CD4-positive, alpha-beta T cell treated with Interferon alpha-2 for 1 hour (primary cell): ENCODE measurements around the gene VOPP1.
"Not testable (repeated sequence)": the region's sequence is repeated elsewhere in the genome, so short reads cannot be mapped to it uniquely, and the experiment has no call there.

Experiments used
- DNase-seq, 2 donors: peaks; one replicate each; pipeline ENCODE4 v3.0.0-alpha.2; 2020 to 2022

Gene VOPP1

DNA sequence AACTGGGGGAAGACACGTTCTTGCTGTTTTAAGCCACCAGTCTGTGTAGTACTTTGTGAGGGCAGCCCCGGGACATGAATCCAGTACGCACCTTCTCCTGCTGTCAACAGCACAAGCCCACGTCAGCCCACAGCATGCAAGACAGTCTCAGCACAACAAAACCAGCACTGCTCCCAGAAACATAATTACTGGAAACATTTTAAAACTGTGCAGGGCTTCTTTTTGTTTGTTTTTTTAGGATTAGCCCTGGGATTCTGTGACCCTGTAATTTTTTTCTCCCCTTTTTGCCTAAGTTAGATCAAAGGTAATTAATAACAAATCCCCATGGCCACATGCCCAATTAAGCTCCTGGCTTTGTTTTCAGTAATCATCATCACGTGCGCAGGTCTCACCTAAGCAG is 87.5 kb downstream of the VOPP1 start:
- no peak for DNase-seq

DNA sequence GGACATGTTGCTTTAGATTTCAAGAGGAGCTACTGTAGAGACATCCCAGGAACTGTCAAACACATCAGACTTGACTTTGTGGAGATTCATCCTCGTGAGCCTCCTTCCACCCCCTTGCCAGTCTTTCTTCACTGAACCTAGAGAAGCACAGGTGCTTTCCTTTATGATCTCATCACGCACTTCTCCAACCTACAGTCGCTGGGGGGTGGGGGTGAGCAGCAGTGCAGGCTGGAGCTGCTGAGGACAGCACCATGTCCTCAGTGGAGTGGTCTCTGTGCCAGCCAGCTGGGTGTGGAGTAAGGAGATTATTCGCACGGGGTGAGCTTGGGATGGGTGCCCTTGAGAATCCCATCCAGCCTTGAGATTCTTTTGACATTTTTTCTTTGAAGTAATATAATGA is 88.1 kb downstream of the VOPP1 start:
- DNase-seq: no peak

DNA sequence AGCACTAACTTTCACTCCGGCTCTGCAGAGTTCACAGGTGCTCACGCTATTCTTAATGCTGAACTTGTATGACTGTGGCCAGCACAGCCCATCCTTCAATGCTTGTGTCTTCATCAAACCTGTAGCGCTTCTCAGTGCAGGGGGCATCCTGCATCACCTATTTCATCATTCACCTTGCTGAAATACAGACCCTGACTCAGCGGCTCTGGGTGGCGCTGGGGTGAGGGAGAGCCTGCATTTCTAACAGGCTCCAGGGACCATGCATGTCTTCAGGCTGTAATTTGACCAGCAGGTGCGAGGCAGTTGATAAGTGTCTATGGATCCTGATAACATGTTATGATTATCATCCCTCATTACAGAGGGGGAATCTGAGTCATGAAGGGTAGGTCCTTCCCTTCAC is 89.3 kb downstream of the VOPP1 start:
- no peak for DNase-seq

DNA sequence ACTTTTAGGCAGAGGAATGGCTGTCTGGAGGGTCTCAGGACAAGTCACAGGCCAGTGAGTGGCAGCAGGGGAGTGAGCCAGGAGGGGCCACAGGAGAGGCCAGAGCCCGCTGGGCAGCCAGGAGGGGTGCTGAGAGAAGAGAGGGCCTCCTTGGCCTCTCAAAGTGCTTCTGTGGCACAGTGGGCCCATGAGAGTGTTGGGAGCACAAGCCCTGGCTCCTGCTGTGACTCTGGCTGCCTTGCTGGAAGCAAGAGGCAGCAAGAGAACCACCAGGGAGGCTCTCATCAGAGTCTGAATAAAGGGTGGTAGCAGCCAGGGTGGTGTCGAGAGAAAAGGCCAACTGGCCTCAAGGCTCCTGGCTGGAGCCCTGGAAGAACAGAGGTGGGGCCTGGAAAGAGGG is 91.1 kb downstream of the VOPP1 start:
- DNase-seq: no peak

DNA sequence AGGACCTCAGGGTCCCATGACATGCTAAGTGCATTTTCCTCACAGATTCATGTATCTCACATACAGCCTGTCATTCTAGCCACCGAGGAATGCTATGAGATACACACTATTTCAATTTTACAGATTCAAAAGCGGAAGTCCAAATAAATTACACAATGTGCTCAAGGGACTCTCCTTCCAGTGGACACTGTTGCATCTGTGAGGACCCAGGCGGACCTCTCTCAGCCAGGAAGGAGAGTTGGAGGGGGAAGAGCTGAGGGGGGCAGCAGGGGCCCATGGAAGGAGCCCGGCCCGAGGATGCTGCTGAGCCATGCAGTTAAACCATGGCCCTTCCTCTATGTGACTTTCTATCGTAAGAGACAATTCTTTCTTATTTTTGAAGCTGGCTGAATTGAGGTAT is 93.6 kb downstream of the VOPP1 start:
- no peak for DNase-seq

DNA sequence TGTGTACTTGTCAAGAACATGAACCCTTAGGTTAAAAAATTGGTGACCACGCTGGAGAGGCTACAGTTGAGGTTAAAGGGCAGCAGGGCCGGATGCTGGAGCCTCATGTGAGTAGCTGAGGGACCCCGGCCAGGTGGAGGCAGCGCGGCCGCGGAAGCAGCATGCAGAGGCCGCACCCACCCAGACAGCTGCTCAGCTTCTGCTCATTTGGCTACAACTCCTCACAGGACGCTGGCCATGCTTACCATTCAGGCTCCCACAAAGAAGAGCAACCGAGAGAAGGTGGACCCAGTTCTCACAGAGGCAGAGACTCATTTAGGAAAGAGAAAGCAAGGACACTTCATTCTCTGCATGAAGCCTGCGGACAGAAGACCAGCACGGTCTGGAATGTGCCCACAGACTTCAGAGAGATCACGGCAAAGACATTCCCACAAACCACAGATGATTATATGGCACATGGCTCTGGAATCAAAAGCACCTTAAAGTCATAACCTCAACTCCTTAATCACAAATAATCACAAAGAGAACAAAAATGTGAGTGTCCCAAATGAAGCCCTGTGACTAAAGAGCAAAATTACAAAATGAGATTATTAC is 94.4 kb downstream of the VOPP1 start:
- DNase-seq: no peak

DNA sequence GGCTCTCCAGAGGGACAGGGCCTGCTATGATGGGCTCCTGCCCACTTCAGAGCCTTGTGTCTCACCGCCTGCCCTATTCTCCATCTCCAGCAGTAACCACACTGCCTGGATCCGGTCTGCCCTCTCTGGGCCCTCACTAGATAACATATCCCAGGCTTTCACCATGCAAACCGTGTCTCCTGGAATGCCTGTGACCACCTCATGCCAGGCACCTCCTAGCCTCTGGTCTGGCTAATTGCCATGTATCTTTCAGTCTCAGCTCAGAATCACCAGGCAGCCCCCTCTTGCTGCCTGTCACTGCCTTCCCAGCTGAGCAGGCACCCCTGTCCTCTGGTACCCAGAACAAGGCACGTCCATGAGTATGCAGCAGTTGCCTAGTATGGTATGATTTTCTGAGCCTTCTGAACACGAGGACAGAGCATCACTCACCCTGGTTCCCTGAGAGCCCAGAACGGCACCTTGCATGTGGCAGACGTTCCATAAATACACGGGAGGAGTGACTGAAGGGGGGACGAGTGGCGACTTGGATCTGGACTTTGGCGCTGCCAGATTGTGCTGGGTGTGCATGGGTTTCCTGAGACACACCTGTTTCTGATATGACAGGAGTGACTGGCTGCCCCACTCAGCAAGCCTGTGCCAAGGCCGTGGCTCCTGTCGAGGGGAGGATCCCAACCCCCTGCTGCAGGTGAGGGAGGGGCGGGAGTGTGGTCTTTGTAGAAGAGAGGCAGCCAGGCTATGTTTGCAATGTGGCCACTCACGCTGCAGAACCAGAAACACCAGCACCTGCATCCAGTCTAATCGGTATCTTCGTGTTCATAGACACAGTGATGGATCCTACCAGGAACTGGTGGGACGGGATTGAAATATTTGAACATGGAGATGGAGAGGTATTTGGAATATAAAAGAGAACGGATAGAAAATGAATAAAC is 95.2 kb downstream of the VOPP1 start:
- DNase-seq: no peak

DNA sequence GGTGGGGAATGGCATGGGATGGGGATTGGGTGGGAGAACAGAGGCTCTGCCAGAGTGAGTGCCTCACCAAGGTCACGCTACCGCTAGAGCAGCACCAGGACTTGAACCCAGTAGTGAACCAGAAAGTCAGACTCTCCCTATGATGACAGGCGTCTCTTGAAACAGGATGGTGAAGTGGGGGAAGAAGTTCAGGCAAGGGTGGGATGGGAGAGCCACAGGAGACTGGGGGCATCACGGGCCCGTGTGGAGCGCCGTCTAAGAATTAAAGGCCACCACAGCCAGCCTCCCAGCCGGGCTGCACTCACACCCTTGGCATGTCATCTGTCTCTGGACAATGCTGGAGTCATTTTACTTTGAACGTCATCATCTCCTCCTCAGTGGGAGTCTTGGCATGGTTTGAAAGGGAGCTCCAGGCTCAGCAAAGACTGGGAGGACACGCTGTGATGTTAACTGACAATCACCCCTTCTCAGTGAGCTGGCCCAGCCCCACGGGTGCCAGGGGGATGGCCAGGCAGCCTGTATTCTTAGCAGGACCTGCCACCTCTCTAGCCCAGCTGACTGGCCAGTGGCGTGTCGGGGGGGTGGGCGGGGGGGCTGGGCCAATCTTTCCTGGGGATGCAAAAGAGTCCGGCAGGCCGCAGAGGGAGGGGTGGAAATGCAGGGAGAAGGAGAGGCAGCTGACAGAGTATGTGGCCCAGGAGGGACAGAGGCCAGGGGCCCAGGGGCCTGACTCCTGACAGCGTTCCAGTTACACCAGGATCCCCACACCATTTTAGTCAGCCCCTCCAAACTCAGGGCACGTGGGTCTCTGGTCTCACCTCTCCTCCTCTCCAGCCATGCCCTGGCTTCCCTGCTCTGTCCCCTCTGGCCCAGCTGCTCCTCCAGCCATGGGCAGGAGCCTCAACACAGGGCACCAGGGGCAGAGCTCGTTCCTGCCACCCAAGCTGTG is 96.2 kb downstream of the VOPP1 start:
- no peak for DNase-seq

DNA sequence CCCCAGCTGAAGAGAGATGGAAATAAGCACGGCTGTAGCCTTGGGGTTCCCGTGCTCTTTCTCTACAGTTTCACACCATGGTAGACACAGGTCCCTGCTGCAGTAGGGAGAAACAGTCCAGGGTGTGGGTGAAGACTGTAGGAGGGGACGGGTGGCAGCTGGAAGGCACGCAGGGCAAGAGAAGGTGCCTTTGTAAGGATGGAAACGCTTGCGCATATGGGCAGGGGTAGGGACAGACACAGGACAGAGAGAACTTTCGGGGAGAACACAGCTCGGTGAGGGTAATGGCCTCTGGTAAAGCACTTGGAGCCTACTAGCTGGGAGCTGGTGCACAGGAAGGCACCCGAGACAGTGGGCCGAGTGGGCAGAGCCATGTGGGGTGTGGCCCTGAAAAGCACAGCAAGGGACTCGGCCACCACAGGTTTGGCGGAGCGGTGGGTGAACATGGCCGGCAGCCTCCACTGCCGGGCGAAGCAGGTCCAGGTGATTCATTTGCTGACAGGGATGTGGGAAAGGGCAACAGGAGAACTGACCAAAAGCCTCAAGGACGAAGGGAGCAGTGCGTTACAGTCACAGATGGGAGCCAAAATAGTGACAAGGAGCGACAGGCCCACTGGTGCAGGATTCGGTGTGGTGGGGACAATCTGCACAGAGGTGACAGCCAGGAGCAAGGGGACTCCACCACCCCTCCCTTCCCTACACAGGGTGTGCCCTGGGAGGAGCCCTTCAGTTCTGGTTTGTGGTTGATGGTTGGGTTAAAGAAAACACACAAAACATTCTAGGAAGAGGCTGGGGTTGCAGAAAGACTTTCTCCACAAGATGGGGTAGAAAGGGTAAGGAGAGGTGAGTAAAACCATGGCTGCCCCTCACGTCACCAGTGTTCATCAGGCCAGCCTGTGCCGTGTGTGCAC is 97.1 kb downstream of the VOPP1 start:
- DNase-seq: peak; percentile 16 to 59

DNA sequence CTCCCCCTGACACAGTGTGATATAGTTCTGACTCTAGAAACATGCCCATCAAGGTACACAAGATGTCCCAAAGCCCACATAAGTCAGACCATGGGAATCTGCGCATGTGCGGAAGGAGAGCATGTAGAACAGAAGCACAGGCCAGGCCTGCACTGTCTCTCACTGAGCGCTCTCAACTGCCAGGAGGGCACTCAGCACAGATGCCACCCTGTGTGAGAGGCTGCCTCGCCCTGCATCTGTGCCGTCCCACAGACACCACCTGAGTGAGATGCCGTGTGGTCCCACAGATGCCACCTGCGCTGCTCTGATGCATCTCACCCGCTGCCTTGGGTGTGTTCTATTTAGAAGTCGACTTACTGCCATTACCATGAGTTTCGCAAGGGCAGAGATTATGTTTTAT is 98.4 kb downstream of the VOPP1 start:
- DNase-seq: no peak

DNA sequence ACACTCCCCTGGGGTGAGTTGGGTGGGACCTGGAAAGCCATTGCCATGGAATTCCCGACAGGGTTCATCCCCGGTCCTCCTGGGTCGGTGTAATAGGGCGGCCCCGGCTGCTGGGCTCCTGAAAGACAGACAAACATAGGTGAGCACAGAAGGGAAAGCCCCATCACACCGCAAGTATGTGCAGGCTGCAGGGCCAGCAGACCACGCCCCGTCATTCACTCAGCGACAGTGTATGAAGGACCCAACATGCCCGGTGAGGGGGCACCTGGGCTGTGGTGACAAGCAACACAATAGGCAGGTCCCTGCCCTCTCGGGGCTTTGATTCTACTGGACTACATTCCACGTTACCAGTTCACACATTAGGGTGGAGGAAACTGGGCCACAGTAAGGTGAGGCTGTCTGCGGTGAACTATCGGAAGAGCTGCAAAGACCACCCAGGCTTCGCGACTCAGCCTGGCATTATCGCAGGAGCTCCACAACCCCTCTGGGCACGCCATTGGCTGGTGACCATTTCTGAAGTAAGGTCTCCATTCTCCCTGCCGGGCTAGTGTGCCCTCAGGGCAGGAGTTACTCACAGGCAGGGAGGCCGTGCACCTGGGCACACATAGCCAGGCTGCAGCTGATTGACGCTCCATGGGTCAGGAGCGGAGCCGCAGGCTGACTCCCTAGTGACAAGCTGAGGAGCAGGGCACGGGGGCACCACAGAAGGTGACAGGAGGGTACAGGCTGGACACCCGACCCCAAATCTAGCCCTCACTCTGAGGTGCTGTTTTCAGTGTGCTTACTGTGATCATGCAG is 99.2 kb downstream of the VOPP1 start:
- DNase-seq: no peak

DNA sequence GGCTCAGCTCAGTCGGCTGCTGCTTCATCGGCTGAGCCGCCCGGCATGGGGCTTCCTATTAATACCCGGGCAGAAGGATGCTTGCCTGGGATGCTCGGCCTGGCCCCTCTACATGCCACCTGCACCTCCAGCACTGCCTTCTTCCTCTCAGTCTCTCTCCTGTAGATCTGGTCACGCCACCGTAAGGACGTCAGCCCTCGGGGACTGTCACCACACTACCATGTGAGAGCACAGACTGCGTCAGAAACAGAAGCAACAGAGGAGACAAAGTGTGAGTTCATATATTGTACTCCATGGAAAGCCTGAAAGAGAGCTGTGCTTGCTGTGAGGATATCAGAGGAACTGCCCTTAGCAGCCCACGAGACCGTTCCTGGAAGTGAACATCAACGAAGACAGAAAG is 99.9 kb downstream of the VOPP1 start:
- not testable (repeated sequence) for DNase-seq

DNA sequence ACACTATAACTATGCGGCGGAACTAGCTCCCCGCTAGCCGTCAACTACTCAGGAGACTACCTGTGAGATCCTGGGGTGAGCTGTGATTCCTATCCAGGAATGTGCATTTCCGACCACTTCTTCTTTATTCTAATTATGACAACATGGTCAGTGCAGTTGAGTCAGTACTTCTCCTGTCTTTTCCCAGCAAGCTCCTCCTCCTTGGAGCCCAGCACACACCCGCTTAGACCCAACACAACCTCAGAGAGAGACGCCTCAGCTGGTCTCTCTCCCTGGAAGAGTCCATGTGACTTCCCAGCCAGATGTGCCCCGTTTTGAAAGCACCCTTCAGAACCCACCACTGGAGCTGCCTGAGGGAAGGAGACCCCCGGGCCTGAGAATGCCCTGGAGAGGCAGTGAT is 100.7 kb downstream of the VOPP1 start:
- DNase-seq: not testable (repeated sequence)

DNA sequence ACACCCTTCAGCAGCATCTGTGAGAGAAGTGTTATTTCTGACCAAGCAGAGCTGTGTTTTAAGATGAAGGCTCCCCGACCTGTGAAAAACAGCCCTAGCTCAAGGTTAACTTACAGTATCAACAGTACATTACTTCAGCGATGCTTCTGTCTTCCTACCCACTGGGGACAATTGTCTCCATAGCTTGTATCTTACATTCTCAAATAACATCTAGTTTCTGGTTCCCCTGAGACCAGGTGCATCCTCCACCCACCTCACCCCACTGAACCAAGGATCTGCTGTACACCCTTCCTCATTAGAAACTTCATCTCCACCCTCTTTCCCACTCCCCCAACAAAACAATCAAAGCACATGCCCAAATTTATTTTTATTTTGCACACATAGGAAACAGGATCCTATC is 102.0 kb downstream of the VOPP1 start:
- no peak for DNase-seq

DNA sequence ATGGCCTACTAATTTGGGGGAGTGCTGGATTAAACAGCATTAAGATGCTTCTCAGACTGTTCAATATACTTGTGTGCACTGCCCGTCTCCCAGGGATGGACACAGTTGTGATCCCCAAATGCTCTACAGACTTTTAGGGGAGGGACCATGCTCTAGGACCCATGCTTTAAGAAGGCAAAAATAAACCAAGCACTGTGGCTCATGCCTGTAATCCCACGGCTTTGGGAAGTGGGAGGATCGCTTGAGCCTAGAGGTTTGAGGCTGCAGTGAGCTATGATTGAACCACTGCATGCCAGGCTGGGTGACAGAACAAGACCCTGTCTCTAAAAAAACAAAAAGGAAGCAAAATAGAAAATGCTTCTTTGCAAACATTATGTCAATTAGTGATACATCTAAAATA is 102.6 kb downstream of the VOPP1 start:
- DNase-seq: no peak

DNA sequence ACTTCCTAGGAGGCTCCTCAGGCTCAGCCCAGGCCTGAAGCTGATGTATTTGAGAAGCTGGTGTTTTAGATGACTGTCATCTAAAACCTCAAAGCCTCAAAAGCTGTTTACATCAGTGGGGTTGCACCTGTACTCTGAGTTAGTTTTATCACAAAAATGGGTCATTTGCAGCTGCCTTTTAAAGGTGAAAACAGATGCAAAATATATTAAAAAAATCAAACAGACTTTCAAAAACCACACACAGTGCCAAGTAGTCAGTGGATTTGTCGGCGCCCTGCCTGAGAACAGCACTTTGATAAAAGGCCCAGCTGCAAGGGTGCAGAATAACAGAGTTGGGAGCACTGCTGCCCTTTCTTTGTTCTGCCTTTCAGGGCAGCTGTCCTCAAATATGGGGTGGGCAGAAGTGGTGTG is 103.0 kb downstream of the VOPP1 start:
- peak in 1 of 2 donors; percentile 52 for DNase-seq

DNA sequence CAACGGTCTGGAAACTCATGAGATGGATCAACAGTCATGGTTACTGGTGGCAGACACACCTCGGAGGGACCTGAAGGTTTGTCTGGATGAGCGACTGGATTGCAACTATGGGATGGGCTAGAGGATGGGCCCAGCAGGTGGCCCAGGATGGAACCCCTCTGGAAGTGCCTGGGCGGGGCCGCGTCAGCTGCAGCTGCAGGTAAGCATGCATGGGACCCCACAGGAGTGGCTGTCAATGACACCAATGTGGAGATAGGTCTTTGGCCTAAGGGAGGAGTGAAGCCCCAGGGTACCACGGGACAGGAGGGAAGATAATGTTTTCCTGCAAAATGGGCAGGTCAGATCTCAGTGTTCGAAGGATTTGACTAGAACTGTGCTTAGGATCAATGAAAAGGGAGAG is 103.8 kb downstream of the VOPP1 start:
- DNase-seq: no peak

DNA sequence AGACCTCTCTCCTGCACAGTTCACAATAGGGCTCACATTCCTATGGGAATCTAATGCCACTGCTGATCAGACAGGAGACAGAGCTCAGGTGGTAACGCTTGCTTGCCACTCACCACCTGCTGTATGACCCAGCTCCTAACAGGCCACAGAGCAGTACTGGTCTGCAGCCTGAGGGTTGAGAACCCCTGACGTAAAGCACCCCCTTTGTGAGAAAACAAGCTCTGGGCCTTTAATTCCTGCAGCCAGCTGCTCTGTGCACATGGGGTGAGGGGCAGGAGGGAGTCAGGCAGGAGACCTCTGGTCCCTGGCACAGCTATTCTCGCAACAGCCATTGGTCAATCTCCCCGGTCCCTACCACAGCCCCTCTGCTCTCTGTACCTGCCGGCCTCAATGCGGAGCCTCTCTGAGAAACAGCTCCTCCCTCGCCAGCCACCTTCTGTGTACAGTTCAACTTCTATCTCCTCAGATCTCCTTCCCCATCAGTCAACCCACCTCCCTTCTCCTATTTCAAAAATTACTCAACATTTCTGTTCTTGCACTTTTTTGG is 105.2 kb downstream of the VOPP1 start:
- DNase-seq: no peak

DNA sequence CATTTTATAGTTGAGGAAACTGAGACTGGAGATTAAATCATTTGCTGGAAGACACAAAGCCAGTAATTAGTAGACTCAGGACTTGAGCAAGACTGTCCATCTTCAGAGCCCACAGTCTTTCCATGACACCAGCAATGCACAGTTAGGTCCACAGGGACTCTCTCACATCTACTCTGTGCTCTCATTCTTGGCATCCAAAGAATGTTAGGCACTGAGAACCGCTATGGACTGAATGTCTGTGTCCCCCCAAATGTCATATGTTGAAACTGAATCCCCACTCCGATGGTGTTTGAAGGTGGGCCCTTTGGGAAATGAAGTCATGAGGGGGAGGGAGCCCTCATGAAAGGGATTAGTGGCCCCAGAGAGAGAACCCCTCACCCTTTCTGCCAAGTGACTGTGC is 106.6 kb downstream of the VOPP1 start:
- DNase-seq: no peak

DNA sequence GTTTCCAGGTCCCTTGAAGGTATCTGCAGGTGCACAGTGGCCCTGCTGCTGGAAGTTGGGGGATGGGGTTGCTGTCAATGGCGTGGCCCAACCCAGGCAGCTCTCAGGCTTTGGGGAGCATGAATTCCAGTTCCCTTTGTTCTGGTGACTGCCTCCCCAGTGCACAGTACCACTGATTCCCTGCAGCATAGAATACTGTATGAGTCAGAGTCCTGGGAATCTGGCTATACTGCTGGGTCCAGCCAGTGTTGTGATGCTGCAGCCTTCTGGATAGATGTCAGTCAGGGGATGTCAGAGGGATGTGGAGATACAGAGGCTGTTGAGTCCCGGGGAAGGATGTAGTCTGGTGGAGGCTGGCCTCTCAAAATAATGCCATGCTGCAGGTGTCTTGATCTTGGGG is 107.9 kb downstream of the VOPP1 start:
- DNase-seq: no peak

DNA sequence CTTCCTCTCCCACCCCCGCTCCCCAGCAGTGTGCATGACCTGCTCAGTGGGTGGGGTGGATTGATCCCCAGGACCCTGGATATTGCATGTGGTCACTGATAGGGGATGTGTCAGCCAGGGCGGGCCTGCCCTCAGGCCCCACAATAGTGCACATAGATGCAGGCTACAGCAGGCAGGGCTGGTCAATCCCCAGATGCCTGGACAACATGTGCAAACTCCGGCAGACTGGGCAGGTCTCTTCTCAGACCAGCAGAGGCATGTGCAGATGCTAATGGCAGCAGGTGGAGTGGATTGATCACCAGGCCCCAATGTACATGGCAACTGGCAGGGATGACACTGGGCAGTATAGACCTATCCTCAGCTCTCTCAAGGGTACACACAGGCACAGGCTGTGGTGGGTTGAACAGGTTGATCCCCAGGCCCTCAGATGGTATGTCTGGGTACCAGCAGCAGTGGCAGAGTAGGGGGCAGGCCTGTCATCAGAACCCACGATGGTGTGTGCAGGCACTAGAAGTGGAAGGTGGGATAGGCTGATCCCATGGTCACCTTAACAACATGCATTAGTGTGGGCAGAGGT is 108.5 kb downstream of the VOPP1 start:
- no peak for DNase-seq
